HepG2 (cell line): Measurements from ENCODE around the gene SLC34A3. TPM values are rescaled to one million over a fixed set of nuclear protein-coding genes. Genes with fewer than 3 reads are reported as not detected.

Experiments
- ATM ChIP-seq: fragments of 450-650 bp; IDR thresholded peaks from 2 replicates; pipeline ENCODE4 v1.7.1; 2017; ENCODE audit warnings: mild to moderate bottlenecking, borderline replicate concordance
- GATAD2A ChIP-seq: IDR thresholded peaks from 2 replicates; pipeline ENCODE4 v1.6.1; 2016
- HNRNPLL ChIP-seq: fragments of 200-400 bp; formaldehyde crosslinking; IDR thresholded peaks from 2 replicates; pipeline ENCODE4 v1.6.1; 2017; ENCODE audit warnings: mild to moderate bottlenecking, low read depth, low read length; ENCODE audit not compliant: poor library complexity, severe bottlenecking
- KDM6A ChIP-seq: IDR thresholded peaks from 2 replicates; pipeline ENCODE4 v1.6.1; 2016; ENCODE audit warnings: low read depth
- NFYC ChIP-seq: IDR thresholded peaks from 2 replicates; pipeline ENCODE4 v1.6.1; 2016; ENCODE audit warnings: missing genetic modification reagents, missing compliant biosample characterization
- NR2C2 ChIP-seq: sonication (generic); formaldehyde crosslinking; IDR thresholded peaks from 2 replicates; pipeline ENCODE4 v1.4.0; 2020; ENCODE audit warnings: missing genetic modification reagents, mild to moderate bottlenecking, moderate library complexity, borderline replicate concordance
- ZC3H13 ChIP-seq: sonication (generic); formaldehyde crosslinking; IDR thresholded peaks from 2 replicates; pipeline ENCODE4 v1.8.1; 2023; ENCODE audit warnings: mild to moderate bottlenecking, missing genetic modification reagents, moderate library complexity
- ZNF136 ChIP-seq: sonication (generic); formaldehyde crosslinking; IDR thresholded peaks from 2 replicates; pipeline ENCODE4 v1.8.1; 2022; ENCODE audit warnings: low read depth, mild to moderate bottlenecking, moderate library complexity, missing genetic modification reagents
- ZNF572 ChIP-seq: sonication (generic); formaldehyde crosslinking; IDR thresholded peaks from 2 replicates; pipeline ENCODE4 v1.5.1; 2020; ENCODE audit warnings: mild to moderate bottlenecking, missing genetic modification reagents
- polyA plus RNA-seq, 8 experiments: library from polyadenylated mRNA; depleted of rRNA in 3 of 8; stranded (reverse) in 7 of 8; unstranded in 1 of 8; fragments of >200 nt; fragmentation: Illumina TruSeq in 4 of 8; extraction: Trizol in 4 of 8; gene quantifications; 2 replicates each; pipeline versions ENCODE4 v1.2.1 to v1.2.3, GENCODE V29; 2011 to 2016; ENCODE audit warnings: low read depth in 4 of 8, missing spikeins in 1 of 8, mixed read lengths in 1 of 8; ENCODE audit not compliant: insufficient read depth in 1 of 8
- total RNA-seq, 5 experiments: library from RNA; depleted of rRNA; stranded (reverse); fragments of >200 nt; fragmentation: Illumina TruSeq; extraction: Trizol; gene quantifications; 2 replicates each; pipeline ENCODE4 v1.2.3, GENCODE V29; 2016; ENCODE audit warnings: low read depth in 1 of 5
- TF ChIP-seq, protein P1 (sequence below): IDR thresholded peaks from 2 replicates; pipeline ENCODE4 v1.4.0; 2020; ENCODE audit warnings: mild to moderate bottlenecking, missing genetic modification reagents
- TF ChIP-seq, protein P2 (sequence below): sonication (generic); formaldehyde crosslinking; IDR thresholded peaks from 2 replicates; pipeline ENCODE4 v1.9.0; 2022; ENCODE audit warnings: missing genetic modification reagents, mild to moderate bottlenecking, borderline replicate concordance
- TF ChIP-seq, protein P3 (sequence below): sonication (generic); formaldehyde crosslinking; IDR thresholded peaks from 2 replicates; pipeline ENCODE4 v1.4.0; 2020; ENCODE audit warnings: mild to moderate bottlenecking, missing genetic modification reagents

The SLC34A3 gene
- total and polyA plus RNA-seq, 2 of the 13 experiments (the other 11 are each of a cell fraction or from before 2014, with no cell fraction given): 0.07 to 1.0 TPM

DNA sequence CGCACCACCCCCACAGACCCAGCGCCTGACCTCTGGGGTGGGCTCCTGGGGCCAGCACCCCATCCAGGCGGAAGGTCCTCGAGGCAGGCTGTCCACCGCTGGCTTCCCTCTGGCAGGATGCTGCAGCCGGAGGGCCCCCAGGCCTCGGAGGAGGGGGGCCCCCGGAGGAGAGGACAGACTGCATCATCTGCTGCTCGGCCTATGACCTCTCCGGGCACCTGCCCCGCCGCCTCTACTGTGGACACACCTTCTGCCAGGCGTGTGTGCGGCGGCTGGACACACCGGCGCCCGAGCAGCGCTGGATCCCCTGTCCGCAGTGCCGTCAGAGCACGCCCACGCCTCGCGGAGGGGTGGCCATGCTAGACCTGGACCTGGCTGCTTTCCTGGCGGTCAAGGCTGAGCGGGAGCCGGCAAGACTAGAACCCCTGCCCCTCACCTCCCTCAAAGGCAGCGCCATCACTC, 2.2 kb upstream of the SLC34A3 start (continued):
- TF ChIP-seq ZC3H13 (CRISPR knock-in tag) (peak; percentile 13; the same call in 1 of the 2 replicates), HNRNPLL (no peak), ZNF136 (CRISPR knock-in tag) (0 out of 2 replicates have a peak, but pooled peaks have one; percentile 19), NR2C2 (CRISPR knock-in tag) (no peak), NFYC (CRISPR knock-in tag) (peak; percentile 15; the same call in 1 of the 2 replicates), GATAD2A (CRISPR knock-in tag) (0 out of 2 replicates have a peak, but pooled peaks have one; percentile 16), KDM6A (no peak), ZNF572 (CRISPR knock-in tag) (0 out of 2 replicates have a peak, but pooled peaks have one; percentile 53), ATM (no peak)
- TF ChIP-seq, protein P1, sequence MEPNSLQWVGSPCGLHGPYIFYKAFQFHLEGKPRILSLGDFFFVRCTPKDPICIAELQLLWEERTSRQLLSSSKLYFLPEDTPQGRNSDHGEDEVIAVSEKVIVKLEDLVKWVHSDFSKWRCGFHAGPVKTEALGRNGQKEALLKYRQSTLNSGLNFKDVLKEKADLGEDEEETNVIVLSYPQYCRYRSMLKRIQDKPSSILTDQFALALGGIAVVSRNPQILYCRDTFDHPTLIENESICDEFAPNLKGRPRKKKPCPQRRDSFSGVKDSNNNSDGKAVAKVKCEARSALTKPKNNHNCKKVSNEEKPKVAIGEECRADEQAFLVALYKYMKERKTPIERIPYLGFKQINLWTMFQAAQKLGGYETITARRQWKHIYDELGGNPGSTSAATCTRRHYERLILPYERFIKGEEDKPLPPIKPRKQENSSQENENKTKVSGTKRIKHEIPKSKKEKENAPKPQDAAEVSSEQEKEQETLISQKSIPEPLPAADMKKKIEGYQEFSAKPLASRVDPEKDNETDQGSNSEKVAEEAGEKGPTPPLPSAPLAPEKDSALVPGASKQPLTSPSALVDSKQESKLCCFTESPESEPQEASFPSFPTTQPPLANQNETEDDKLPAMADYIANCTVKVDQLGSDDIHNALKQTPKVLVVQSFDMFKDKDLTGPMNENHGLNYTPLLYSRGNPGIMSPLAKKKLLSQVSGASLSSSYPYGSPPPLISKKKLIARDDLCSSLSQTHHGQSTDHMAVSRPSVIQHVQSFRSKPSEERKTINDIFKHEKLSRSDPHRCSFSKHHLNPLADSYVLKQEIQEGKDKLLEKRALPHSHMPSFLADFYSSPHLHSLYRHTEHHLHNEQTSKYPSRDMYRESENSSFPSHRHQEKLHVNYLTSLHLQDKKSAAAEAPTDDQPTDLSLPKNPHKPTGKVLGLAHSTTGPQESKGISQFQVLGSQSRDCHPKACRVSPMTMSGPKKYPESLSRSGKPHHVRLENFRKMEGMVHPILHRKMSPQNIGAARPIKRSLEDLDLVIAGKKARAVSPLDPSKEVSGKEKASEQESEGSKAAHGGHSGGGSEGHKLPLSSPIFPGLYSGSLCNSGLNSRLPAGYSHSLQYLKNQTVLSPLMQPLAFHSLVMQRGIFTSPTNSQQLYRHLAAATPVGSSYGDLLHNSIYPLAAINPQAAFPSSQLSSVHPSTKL: peak; percentile 19; the same call in 1 of the 2 replicates
- TF ChIP-seq, protein P2, sequence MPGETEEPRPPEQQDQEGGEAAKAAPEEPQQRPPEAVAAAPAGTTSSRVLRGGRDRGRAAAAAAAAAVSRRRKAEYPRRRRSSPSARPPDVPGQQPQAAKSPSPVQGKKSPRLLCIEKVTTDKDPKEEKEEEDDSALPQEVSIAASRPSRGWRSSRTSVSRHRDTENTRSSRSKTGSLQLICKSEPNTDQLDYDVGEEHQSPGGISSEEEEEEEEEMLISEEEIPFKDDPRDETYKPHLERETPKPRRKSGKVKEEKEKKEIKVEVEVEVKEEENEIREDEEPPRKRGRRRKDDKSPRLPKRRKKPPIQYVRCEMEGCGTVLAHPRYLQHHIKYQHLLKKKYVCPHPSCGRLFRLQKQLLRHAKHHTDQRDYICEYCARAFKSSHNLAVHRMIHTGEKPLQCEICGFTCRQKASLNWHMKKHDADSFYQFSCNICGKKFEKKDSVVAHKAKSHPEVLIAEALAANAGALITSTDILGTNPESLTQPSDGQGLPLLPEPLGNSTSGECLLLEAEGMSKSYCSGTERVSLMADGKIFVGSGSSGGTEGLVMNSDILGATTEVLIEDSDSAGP (CRISPR knock-in tag): no peak
- TF ChIP-seq, protein P3, sequence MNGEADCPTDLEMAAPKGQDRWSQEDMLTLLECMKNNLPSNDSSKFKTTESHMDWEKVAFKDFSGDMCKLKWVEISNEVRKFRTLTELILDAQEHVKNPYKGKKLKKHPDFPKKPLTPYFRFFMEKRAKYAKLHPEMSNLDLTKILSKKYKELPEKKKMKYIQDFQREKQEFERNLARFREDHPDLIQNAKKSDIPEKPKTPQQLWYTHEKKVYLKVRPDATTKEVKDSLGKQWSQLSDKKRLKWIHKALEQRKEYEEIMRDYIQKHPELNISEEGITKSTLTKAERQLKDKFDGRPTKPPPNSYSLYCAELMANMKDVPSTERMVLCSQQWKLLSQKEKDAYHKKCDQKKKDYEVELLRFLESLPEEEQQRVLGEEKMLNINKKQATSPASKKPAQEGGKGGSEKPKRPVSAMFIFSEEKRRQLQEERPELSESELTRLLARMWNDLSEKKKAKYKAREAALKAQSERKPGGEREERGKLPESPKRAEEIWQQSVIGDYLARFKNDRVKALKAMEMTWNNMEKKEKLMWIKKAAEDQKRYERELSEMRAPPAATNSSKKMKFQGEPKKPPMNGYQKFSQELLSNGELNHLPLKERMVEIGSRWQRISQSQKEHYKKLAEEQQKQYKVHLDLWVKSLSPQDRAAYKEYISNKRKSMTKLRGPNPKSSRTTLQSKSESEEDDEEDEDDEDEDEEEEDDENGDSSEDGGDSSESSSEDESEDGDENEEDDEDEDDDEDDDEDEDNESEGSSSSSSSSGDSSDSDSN: 0 out of 2 replicates have a peak, but pooled peaks have one; percentile 25
- TF ChIP-seq, all 625 proteins: peak for 44
